Stimulated activated CD8-positive, alpha-beta memory T cell treated with anti-CD3 and anti-CD28 coated beads, Interleukin-15, amount 100 ng/mL, for 4 hours (primary cell): ENCODE data around the gene ITFG1.
"Not testable (repeated sequence)": the region's sequence is repeated elsewhere in the genome, so short reads cannot be mapped to it uniquely, and the experiment has no call there.

ENCODE experiments used
- DNase-seq, 2 donors: peaks; one replicate each; pipeline ENCODE4 v3.0.0-alpha.2; 2020; ENCODE audit warnings: low read depth in 2 of 2

Gene ITFG1

DNA sequence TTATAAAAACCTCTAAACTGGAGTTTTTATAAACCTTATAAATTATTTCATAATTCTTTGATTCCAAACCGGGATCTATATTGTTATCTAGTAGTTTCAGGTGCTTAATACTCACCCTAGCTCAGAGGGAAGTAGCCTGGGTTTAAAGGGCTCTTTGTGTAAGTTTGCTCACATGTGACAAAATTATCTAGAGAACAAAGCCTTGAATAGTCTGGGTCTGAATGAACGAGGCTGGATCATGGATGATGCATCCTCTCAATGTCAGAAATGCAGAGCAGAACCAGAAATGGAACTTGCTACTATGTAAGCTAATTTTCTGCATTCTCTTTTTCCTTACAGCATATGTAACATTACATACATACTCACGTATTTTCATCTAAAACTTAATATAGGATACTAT is 213.2 kb downstream of the ITFG1 start:
- DNase-seq = no peak

DNA sequence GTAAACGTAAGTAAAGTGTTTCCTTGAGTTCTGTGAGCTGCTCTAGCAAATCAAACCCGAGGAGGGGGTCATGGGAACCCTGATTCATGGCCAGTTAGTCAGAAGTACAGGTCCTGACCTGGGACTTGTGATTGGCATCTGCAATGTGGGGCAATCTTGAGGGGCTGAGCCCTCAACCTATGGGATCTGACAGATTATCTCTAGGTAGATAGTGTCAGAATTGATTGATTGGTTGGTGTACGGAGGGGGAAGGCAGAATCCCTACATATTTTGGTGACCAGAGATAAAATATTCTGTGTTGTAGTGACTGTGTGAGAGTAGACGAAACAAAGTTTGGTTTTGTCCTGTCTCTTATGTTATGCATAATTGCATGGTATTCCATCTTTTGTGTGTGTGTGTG is 216.7 kb downstream of the ITFG1 start:
- DNase-seq = no peak

DNA sequence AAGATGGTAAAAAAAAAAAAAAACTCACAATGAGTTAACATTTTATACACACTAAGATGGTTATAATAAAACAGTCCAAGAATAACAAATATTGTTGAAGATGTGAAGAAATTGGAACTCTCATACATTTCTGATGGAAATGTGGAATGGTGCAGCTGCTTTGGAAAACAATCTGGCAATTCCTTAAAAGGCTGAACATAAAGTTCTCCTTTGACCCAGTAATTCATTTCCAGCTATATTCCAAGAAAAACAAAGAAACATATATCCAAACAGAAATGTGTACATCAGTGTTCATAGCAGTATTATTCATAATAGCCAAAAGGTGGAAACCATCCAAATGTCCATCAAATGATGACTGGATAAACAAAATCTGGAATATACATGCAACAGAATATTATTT is 219.8 kb downstream of the ITFG1 start:
- no peak for DNase-seq

DNA sequence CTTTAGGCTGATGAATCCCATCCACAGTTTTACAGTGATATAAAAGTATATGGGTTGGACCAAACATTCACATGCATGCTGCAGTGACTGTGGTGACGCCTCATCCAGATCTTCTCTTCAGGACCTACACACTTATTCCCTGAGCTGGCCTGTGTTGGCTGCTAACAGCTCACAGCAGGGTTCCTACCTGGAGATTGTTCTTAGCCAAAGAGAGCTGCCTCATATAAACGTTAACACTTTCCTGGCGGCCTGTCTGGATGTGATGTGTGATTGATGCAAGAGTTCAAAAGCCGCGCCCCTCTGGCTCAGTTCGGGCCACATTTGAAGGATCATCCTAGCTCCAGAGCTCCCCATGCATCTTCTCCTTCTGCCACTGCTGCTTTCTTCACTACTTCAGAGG is 224.1 kb downstream of the ITFG1 start:
- no peak for DNase-seq

DNA sequence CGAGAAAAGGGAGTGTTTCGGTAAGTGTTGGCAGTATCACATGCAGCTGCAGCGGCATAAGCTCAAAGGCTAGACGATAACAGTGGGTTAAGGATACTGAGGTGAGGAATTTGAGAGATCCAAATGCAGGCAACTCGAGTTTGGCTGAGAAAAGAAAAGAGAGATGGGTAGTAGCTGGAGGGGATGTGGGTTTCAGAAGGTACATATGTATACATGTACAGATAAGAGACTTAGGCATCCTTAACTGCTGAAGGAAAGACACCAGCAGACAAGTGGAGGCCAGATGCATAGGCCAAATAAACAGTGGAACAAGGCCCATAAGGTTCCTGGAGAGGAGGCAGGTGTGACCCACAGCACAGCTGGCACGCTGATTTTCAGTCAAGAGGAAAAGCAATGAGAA is 230.6 kb downstream of the ITFG1 start:
- DNase-seq = no peak

DNA sequence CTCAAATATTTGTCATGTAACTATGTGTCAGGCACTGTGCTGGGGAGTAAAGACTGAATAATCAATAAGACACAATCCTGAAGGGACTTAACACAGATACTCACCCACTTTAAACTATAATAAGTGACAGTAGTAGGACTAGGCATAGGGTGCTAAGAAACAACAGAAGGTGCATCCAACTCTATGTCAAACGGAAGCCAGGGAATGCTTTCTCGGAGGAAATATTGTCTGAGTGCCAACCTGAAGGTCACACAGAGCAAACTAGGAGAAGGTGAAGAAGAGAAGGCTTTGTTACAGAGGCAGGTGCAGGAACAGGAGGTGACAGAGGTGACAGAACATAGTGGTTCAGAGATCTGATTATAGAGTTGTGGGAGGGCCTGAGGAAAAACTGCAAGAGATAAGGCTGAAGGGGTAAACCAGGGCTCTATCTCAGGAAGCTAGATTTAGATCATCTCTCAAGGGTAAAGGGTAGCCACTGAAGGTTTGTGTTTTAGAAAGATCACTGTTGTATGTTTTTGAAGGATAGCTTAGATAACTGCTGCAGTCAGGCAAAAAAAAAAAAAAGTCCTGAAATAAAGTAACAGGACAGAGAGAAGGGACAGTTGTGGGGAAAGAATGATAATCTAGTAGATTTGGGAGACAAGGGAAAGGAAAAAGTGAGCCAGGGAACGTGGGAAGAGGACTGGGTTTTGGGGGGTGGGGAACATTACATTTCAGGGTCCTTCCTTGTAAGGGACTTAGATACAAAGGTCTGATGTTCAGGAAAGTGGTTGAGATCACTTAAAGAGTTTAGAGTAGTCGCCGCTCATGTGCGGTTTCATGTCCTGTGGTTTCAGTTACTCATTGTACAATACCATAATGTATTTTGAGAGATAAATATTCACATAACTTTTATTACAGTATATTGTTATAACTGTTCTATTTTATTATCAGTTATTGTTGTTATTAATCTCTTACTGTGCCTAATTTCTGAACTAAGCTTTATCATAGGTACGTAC is 231.5 kb downstream of the ITFG1 start:
- no peak for DNase-seq

DNA sequence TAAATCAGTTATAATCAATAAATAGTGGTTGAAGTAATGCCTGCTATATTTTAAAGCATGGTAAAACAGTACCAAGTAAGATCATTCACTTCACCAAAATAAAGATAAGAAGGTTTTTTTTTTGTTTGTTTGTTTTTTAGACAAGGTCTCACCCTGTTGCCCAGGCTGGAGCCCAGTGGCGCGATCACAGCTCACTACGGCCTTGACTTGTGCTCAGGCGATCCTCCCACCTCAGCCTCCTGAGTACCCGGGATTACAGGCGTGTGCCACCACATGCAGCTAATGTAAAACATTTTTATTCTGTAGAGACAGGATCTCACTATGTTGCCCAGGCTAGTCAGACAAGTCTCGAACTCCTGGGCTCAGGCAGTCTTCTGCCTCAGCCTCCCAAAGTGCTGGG is 232.6 kb downstream of the ITFG1 start:
- DNase-seq = no peak

DNA sequence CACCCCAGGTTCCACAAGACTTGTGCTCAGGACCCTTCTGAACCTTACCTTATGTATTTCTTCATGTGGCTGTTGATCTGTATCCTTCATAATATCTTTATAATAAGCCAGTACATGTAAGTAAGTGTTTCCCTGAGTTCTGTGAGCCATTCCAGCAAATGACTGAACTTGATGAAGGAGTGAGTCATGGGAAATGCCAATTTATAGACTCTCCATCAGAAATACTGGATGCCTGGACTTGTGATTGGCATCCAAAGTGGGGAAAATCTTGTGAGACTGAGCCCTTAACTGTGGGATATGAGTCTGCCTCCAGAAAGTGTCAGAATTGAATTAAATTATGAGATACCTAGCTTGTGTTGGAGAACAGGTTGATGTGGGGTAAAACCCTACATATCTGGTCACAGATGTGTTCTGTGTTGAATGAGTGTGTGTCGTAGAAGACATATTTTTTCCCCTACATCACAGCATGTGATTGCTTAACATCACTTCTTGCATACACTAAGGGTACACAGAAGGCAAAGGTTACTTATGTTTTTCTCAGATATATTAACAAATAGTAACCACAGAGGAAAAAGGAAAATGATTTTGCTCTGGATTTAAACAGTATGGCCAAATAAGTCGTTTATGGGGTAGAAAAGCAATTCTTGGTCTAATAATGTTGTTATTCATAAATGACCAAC is 247.0 kb downstream of the ITFG1 start:
- DNase-seq = no peak

DNA sequence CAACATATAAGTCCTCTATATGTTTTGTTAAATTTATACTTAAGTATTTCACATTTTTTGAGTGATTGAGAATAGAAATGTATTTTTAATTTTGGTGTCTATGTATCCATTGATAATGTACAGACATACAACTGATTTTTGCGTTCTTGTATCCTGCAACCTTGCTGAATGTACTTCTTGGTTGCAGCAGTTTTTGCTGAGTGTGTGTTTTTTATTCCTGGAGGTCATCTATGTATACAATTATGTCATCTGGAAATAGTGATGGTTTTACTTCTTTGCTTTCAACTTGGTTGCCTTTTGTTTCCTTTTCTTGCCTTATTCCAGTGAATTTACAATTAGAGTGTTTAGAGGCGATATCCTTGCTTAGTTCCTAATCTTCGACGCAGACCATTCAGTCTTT is 249.6 kb downstream of the ITFG1 start:
- DNase-seq = no peak

DNA sequence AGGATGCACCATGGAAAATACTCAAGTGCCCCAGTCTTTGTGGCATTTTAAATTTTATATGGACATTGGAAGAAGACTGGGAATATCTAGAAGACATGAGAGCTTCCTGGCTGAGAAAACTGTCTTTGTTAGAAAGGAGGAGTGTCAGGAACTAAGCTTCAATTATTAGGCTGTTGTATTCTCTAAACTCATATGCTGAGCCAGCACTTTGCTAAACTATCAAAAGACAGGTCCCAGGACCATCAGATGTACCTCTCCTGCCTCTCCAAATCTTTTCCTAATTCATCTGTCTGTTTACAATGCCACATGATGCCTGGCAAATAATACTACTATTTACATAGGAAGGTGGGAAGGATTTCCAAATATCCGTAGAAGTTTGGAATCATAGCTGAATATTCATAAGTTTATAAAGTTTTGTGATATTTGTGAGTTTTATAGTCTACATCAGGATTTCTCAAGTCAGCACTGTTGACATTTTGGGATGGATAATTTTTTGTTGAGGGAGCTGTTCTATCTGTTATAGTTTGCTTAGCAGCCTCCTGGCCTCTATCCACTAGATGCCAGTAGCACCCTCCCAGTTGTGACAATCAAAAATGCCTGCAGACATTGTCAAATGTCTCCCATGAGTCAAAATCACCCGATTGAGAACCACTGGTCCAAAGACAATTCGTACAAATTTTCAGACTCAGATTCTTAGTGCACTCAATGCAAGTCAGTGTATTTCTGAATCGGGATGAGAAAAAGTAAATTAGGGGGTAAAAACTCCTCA is 255.9 kb downstream of the ITFG1 start:
- DNase-seq = no peak

DNA sequence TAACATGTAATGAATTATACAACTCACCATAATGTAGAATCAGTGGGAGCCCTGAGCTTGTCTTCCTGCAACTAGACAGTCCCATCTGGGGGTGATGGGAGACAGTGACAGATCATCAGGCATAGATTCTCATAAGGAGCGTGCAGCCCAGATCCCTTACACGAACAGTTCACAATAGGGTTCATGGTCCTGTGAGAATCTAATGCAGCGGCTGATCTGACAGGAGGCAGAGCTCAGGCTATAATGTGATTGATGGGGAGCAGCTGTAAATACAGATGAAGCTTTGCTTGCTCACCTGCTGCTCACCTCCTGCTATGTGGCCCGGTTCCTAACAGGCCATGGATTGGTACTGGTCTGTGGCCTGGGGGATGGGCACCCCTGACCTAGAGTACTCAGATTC is 257.4 kb downstream of the ITFG1 start:
- DNase-seq = not testable (repeated sequence)

DNA sequence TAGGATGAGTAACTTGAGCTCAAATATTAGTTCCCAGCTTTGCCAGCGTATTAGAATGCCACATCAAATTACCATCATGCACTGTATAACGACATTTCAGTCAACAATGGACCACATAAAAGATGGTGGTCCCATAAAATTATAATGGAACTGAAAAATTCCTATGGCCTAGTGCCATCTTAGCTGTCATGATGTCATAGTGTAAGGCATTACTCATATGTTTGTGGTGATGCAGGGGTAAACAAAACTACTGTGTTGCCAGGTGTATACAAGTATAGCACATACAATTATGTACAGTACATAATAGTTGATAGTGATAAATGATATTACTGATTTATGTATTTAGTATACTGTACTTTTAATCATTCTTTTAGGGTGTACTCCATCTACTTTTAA is 262.7 kb downstream of the ITFG1 start:
- no peak for DNase-seq

DNA sequence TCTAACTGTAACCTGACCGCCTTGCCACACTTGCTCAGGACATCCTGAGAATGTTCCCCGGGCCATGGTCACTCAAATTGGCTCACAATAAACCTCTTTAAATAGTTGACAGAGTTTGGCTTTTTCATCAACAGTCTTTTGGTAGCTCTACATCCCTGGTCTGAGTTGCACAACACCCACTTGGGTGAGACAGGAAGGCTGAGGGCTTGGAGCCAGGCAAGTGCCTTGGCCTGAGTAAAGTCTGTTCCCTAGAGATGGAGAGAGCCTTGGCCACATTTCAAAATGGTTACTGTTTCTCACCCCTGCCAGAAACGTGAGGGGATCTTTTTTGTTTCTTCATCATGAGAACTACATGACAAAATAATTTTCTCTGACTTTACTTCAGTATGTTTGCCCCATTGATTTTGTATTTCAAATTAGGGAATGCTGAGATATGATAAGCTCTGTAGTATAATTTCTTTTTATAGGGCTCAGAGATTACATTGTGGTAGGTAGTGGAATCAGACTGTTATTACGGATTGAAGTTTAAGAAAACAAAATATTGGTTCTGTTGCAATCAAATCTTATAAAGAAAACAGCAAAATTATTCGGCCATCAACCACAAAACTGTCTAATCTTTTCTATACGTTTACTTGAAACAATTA is 263.2 kb downstream of the ITFG1 start:
- DNase-seq = no peak

DNA sequence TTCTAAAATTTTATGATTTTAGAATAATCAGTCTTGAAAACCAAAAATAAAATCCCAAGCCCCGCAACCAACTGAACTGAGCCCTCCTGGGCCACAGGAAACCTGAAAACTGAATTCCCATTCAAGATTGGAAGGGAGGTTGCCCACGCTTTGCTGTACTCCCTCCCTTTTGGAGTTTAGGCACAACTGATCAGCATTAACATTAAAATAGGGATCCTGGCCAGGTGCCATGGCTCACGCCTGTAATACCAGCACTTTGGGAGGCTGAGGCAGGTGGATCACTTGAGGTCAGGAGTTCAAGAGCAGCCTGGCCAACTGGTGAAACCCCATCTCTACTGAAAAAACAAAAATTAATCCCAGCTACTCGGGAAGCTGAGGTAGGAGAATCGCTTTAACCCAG is 264.4 kb downstream of the ITFG1 start:
- DNase-seq = no peak

DNA sequence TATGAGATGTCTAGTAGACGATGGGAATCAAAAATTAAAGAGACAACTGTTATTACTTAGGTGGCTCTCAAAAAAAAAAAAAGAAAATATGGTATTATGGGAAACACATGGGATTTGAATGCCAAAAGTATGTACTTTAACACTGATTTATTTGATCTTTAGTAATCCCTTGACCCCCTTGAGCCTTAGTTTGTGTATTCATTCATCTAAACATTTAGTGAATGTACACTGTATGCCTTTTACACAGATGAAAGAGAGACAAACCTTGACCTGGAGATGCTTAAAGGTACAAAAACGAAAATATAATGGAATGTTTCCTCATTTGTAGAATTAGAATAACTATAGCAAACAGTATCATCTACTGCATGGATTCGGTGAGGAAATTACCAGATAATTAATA is 278.5 kb downstream of the ITFG1 start:
- no peak for DNase-seq

DNA sequence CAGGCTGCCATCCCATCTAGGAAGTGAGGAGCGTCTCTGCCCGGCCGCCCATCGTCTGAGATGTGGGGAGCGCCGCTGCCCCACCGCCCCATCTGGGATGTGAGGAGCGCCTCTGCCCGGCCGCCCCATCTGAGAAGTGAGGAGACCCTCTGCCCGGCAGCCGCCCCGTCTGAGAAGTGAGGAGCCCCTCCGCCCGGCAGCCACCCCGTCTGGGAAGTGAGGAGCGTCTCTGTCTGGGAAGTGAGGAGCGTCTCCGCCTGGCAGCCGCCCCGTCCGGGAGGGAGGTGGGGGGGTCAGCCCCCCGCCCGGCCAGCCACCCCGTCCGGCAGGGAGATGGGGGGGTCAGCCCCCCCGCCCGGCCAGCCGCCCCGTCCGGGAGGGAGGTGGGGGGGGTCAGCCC is 279.8 kb downstream of the ITFG1 start:
- not testable (repeated sequence) for DNase-seq

DNA sequence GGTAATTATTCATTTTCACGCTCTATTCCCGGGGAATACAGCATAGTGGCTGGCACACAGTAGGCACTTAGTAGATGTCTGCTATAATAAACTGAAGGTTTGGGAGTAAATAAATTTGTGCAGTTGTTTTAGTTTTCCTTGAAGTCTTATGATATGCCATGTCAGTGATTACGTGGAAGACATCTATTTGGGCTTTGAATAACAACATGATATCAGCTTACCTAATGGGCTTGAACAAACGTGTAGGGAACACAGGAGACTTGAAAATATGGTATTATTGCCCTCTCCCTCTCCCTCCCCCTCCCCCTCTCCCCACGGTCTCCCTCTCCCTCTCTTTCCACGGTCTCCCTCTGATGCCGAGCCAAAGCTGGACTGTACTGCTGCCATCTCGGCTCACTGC is 280.8 kb downstream of the ITFG1 start:
- no peak for DNase-seq

DNA sequence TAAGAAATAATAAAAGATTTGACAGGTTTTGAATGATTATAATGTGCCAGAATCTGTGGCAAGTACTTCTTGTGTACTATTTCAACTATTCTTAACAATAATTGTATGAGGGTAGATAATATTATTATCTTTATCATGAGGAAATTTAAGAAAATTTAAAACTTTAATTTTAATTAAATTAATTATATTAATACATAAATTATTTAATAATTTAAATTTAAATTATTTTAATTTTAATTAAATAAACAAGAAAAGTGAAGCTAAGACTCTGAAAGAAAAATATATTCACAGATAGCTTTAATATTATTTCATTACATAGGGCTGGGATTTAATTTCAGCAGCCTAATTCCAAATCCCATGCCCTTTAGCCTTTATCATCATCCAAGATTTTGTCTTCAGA is 285.7 kb downstream of the ITFG1 start:
- no peak for DNase-seq

DNA sequence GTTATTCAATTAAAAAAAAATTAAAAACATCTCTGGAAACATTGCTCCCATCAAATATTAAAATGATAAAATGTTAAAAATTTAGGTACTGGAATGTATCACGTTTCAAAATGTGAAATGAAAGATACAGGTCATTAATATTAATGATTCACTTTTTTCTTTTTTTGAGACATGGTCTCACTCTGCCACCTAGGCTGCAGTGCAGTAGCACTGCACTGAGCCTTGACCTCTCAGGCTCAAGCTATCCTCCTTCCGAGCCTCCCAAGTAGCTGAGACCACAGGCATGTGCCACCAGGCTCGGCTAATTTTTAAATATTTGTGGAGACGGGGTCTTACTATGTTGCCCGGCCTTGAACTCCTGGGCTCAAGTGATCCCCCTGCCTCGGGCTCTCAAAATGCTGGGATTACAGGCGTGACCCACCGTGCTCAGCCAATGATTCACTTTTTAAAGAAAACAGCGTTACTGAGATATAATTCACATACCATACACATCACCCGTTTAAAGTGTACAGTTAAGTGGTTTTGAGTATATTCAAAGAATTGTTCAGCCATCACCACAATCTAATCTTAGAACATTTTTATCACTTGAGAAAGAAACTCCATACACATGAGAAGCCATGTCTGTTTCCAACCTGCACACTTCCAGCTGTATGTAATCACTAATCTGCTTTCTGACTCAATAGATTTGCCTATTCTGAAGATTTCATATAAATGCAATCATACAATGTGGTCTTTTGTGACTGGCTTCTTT is 298.0 kb downstream of the ITFG1 start:
- DNase-seq = no peak

DNA sequence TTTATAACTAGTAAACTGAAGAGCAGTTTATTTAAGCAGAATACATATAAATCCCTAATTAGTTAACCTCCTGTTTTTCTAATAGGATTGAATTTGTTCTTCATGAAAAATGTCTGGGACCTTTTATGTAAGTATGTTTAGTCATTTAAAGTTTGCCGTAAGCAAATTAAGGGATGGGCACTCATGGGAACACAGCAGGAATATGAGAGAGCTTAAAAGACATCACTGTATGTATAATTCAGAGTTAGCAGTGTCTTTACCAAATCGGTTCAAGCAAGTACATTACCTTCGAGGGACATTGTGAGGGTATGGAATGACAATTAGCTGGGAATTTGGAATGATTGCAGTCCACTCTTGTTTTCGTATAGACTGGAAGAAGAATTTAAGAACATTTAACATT is 299.4 kb downstream of the ITFG1 start:
- DNase-seq = no peak

DNA sequence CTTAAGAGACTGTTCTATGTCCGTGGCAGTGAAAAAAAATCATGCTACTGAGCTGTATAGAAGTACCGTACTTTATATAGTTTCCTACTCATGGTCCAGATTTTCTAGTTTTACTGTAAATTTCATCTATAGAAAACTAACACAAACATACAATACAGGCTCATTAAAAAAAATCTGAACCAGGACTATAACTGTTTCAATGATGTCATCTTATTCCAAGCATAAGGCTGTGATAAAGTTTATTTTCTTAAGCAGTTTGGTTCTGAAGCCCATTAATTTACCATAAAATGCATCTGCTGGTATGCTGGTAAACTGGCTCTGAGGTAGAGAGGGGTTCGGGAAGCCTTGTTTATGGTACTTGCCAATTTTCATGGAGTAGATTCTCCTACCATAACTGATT is 300.4 kb downstream of the ITFG1 start:
- no peak for DNase-seq
